Measurements from ENCODE around the gene USP31.

DNA sequence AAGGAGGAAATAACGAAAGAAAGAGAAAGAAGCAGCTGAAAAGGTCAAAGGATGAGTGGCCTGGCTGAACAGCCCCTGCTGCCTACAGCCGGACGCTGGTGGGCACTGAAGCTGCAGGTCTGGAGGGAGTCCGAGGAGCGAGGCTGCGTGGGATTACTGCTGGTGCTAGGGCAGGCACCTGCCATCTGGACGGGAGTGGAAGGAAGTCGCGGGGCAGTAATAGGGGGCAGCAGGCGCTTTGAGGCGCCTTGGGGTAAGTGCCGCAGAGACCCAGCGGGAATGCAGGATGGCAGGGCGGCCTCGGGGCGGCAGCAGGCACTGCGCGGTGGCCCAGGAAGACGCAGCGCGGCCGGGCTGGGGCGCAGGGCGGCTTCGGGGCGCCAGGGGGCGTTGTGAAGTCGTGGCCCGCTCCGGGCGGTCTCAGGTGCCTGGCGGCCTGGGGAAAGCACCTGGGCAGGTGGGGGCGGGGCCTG lies 33.0 kb upstream of the USP31 start:
- TF ChIP-seq EP300 (IDR thresholded peaks at IDR 0.05): no peak
- TF ChIP-seq POLR2A (IDR thresholded peaks at IDR 0.05): no peak
- TF ChIP-seq CTCF (IDR thresholded peaks at IDR 0.05): peak; percentile 69 to 87 (median 80)

All from tibial nerve (tissue), 4 donors.